Nephron (organoid): ENCODE results near the gene ZBTB20.

ENCODE experiments used
- H3K27ac Mint-ChIP-seq, 3 experiments: 2 replicates each; pipeline ENCODE4 v1.8.0; 2020; ENCODE audit warnings: mixed read lengths in 3 of 3, mild to moderate bottlenecking in 2 of 3, moderate library complexity in 1 of 3
- H3K27me3 Mint-ChIP-seq: 2 replicates; pipeline ENCODE4 v1.8.0; 2021; ENCODE audit warnings: low read depth, mild to moderate bottlenecking, moderate library complexity, mixed read lengths
- H3K36me3 Mint-ChIP-seq: 2 replicates; pipeline ENCODE4 v1.8.0; 2020; ENCODE audit warnings: low read depth, mixed read lengths
- H3K4me1 Mint-ChIP-seq: 2 replicates; pipeline ENCODE4 v1.8.0; 2020; ENCODE audit warnings: mixed read lengths
- H3K4me3 Mint-ChIP-seq, 3 experiments: 2 replicates each; pipeline ENCODE4 v1.8.0; 2020; ENCODE audit warnings: mild to moderate bottlenecking in 3 of 3, mixed read lengths in 3 of 3, moderate library complexity in 2 of 3
- H3K9me3 Mint-ChIP-seq: 2 replicates; pipeline ENCODE4 v1.8.0; 2020; ENCODE audit warnings: mixed read lengths
- TF ChIP-seq, protein P1 (sequence below), 3 experiments: fragments of 200-600 bp; sonication (generic); IDR thresholded peaks; one replicate each; pipeline ENCODE4 v1.5.0; 2021; ENCODE audit warnings: antibody characterized with exemption in 3 of 3; ENCODE audit not compliant: unreplicated experiment in 3 of 3

Gene ZBTB20

DNA sequence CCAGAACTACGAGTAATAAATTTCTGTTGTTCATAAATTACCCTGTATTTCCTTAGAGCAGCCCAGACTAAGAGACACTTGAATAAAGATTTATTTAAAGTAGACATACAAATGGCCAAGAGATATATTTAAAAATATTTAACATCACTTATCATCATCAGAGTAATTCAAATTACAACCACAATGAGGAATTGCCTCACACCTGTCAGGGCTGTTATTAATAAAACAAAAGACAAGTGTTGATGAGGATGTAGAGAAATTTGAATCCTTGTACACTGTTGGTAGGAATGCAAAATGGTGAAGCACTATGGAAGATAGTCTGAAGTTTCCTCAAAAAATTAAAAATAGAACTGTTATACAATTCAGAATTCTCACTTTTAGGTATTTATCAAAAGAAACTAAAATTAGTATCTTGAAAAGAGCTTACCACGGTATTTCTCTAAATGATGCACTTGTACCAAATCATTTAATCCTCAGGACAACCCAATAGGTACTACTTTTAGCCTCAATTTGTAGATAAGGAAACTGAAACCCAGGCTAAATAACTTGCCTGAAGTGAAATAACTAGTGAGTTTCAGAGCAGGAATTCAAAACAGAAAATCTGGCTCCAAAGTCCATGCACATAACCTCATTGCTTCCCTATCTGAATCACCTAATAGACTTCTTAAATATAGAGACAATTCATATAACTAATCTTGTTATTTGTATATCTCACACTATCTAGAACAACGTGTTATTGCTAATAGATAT lies 69.4 kb downstream of the ZBTB20 start:
- Mint-ChIP-seq H3K36me3 (peaks cover 21% of the 10 kb centered on the region), H3K27me3 (no peaks in the 10 kb centered on the region), H3K27ac (no peak overlapping the region), H3K4me3 (no peak overlapping the region), H3K4me1 (no peaks in the 10 kb centered on the region), H3K9me3 (peaks cover 9% of the 10 kb centered on the region)
- TF ChIP-seq, protein P1, sequence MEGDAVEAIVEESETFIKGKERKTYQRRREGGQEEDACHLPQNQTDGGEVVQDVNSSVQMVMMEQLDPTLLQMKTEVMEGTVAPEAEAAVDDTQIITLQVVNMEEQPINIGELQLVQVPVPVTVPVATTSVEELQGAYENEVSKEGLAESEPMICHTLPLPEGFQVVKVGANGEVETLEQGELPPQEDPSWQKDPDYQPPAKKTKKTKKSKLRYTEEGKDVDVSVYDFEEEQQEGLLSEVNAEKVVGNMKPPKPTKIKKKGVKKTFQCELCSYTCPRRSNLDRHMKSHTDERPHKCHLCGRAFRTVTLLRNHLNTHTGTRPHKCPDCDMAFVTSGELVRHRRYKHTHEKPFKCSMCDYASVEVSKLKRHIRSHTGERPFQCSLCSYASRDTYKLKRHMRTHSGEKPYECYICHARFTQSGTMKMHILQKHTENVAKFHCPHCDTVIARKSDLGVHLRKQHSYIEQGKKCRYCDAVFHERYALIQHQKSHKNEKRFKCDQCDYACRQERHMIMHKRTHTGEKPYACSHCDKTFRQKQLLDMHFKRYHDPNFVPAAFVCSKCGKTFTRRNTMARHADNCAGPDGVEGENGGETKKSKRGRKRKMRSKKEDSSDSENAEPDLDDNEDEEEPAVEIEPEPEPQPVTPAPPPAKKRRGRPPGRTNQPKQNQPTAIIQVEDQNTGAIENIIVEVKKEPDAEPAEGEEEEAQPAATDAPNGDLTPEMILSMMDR (IDR thresholded peaks at IDR 0.05; ENCODE audit: unreplicated experiment in 3 of 3) = no peak

DNA sequence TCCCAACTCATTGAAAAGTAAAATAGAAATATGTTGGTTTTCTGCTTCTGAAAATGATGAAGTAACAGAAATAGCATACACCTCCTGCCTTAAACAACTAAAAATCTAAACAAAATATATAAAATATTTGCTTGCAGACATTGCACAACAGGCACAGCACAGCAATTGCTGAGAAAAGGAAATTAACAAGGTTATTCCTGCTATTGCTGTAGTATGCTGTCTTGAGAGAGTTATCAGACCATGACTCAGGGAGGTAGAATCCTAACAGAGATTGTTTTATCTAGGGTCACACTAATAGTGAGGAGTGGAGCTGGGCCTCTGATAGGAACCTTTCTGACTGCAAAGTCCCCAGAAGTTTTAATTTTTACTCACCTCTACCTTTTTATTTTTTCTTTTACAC lies 72.6 kb downstream of the ZBTB20 start:
- Mint-ChIP-seq H3K27ac (no peak overlapping the region), H3K4me3 (no peak overlapping the region), H3K36me3 (peaks cover 21% of the 10 kb centered on the region), H3K9me3 (peaks cover 9% of the 10 kb centered on the region), H3K27me3 (no peaks in the 10 kb centered on the region), H3K4me1 (no peaks in the 10 kb centered on the region)
- TF ChIP-seq, protein P1 (IDR thresholded peaks at IDR 0.05; ENCODE audit: unreplicated experiment in 3 of 3) = no peak

DNA sequence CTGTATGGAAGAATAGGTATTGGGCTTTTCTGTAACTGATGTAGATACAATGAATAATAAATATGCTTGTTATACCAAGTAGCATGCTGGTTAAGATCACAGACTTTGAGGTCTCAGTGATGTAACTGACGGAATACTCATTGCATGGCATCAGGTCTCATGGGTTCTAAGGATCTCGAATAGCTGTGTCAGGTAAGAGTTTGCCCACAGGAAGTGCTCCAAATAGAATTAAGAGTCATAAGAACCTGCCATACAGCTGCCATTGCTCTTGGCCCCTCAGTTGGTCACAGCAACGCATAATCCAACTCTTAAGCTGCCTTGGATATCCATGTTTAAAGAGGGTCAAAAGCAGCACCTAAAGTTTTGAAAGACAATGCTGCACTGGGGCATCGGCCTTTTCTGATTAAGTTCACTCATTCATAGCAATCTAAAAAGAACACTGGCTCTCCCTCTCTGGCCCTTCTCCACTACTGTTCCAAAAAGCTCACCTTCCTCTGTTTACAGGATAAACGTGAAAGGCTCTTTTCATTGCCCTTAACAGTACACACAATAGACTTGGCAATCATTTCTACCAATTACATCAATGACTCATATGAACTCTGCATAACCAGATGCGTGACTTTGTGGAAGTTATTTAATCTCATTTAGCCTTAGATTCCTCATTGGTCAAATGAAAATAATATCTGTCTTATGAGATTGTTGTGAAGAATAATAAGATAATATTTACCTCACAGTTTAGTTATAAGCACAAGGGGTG lies 74.6 kb downstream of the ZBTB20 start:
- TF ChIP-seq, protein P1 (IDR thresholded peaks at IDR 0.05; ENCODE audit: unreplicated experiment in 3 of 3) = no peak
- peak overlapping the region in 1 of 3 experiments; percentile 12 for H3K27ac Mint-ChIP-seq

DNA sequence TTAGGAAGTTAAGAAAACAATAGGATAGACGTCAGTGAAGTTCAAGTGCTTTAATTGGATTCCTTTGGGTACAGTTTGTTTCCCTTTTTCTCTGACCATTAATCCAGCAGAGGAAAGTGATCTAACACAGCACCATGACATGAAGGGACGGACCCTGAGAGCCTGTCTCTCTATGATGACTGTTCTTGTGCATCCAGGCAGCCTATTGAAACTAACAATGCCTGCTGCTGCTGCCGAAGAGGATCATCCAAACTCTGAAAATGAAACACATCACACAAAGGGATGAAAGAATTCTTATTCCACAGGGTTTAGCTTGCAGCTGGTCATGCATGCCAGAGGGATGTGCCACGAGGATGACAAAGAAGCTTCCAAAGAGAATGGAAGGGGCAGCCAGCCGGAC lies 75.5 kb downstream of the ZBTB20 start:
- no peak overlapping the region for H3K4me3 Mint-ChIP-seq
- no peaks in the 10 kb centered on the region for H3K4me1 Mint-ChIP-seq
- TF ChIP-seq, protein P1 (IDR thresholded peaks at IDR 0.05; ENCODE audit: unreplicated experiment in 3 of 3) = no peak
- peak overlapping the region; percentile 1 to 38 (median 12) for H3K27ac Mint-ChIP-seq
- no peaks in the 10 kb centered on the region for H3K27me3 Mint-ChIP-seq
- peaks cover 7% of the 10 kb centered on the region for H3K9me3 Mint-ChIP-seq
- peaks cover 13% of the 10 kb centered on the region for H3K36me3 Mint-ChIP-seq

More for the DNA sequence above, 74.6 kb downstream of the ZBTB20 start:
- H3K4me3 Mint-ChIP-seq = no peak overlapping the region
- H3K36me3 Mint-ChIP-seq = peaks cover 21% of the 10 kb centered on the region
- H3K4me1 Mint-ChIP-seq = no peaks in the 10 kb centered on the region
- peaks cover 9% of the 10 kb centered on the region for H3K9me3 Mint-ChIP-seq
- H3K27me3 Mint-ChIP-seq = no peaks in the 10 kb centered on the region

DNA sequence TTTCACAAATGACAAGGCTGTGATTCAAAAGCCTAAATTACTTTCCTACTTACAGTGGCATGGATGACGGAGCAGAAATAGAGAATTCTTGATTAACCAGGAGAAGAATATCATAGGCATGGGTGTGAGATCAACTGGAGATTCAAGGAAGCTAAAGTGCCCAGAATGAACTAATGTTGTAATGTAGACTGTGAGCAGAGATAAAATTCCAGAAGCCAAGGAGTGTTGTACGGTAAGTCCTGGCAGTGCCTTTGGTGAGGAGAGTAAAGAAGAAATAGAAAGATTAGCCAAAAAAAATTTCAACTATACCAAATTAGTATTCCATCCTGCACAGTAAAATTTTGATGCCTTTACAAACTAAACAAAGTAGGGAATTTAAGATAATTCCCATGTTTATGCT lies 75.9 kb downstream of the ZBTB20 start:
- no peaks in the 10 kb centered on the region for H3K27me3 Mint-ChIP-seq
- H3K4me3 Mint-ChIP-seq = no peak overlapping the region
- peaks cover 13% of the 10 kb centered on the region for H3K36me3 Mint-ChIP-seq
- TF ChIP-seq, protein P1 (IDR thresholded peaks at IDR 0.05; ENCODE audit: unreplicated experiment in 3 of 3) = no peak
- H3K27ac Mint-ChIP-seq = peak overlapping the region in 2 of 3 experiments; percentile 1 to 12
- H3K4me1 Mint-ChIP-seq = no peaks in the 10 kb centered on the region
- H3K9me3 Mint-ChIP-seq = peaks cover 5% of the 10 kb centered on the region
